Panc1 (cell line): Measurements from ENCODE around the gene A2ML1.

Experiments used
- CTCF ChIP-seq: fragments of 450-650 bp; IDR thresholded peaks from 2 replicates; pipeline ENCODE4 v1.5.1; 2017; ENCODE audit warnings: mild to moderate bottlenecking
- POLR2AphosphoS5 ChIP-seq: IDR thresholded peaks from 2 replicates; pipeline ENCODE4 v1.6.1; 2012; ENCODE audit warnings: mild to moderate bottlenecking, low read depth, low read length, moderate library complexity
- REST ChIP-seq, 2 experiments: IDR thresholded peaks; 2 replicates each; pipeline ENCODE4 v1.6.1; 2011 to 2012; ENCODE audit warnings: low read depth in 2 of 2, control low read depth in 1 of 2, low read length in 1 of 2, mild to moderate bottlenecking in 1 of 2, moderate library complexity in 1 of 2; ENCODE audit not compliant: insufficient read depth in 1 of 2
- SIN3A ChIP-seq: IDR thresholded peaks from 2 replicates; pipeline ENCODE4 v1.6.1; 2012; ENCODE audit warnings: low read depth, mild to moderate bottlenecking, low read length, moderate library complexity, borderline replicate concordance; ENCODE audit not compliant: insufficient read depth

GRCh38 chr12:8823565-8824300, 1.3 kb downstream of the A2ML1 start:
- TF ChIP-seq CTCF (peak; percentile 52), SIN3A (no peak), REST (IDR thresholded peaks at IDR 0.05; ENCODE audit: insufficient read depth in 1 of 2, low read depth in 2 of 2, low read length in 1 of 2) (no peak), POLR2AphosphoS5 (no peak)
